ENCODE measurements around the gene KCNJ14. TPM values are rescaled to one million over a fixed set of nuclear protein-coding genes. Genes with fewer than 3 reads are reported as not detected.

The KCNJ14 gene
- total and polyA plus RNA-seq, 2 donors, result 0.33 to 0.42 TPM

- H3K4me1 ChIP-seq (ENCODE audit: insufficient read depth), result no peaks in the 10 kb centered on the region
- H3K27ac ChIP-seq (ENCODE audit: low read depth), result no peak overlapping the region
- DNase-seq (ENCODE audit: extremely low spot score), result no peak
- no peaks in the 10 kb centered on the region for H3K36me3 ChIP-seq (ENCODE audit: insufficient read depth)
- H3K4me3 ChIP-seq (ENCODE audit: low read depth, low read length), result no peak overlapping the region
- whole genome bisulfite sequencing, result 95% methylated on average over 20 of the region's 20 CpGs
Observed at GRCh38 chr19:48441360-48442050, 13.9 kb upstream of the KCNJ14 start.

GRCh38 chr19:48442116-48443035 lies 13.0 kb upstream of the KCNJ14 start:
- Histone ChIP-seq H3K4me3 (ENCODE audit: low read depth, low read length) (peak overlapping the region; percentile 37), H3K4me1 (ENCODE audit: insufficient read depth) (no peaks in the 10 kb centered on the region), H3K27ac (ENCODE audit: low read depth) (no peak overlapping the region), H3K36me3 (ENCODE audit: insufficient read depth) (no peaks in the 10 kb centered on the region)
- 39% methylated on average over 92 of the region's 94 CpGs for WGBS
- no peak for DNase-seq (ENCODE audit: extremely low spot score)

- Histone ChIP-seq H3K4me1 (ENCODE audit: insufficient read depth) (no peaks in the 10 kb centered on the region), H3K4me3 (ENCODE audit: low read depth, low read length) (peak overlapping the region; percentile 37), H3K27ac (ENCODE audit: low read depth) (no peak overlapping the region), H3K36me3 (ENCODE audit: insufficient read depth) (no peaks in the 10 kb centered on the region)
- no peak for DNase-seq (ENCODE audit: extremely low spot score)
- WGBS, result 14% methylated on average over 60 of the region's 60 CpGs
Observed at GRCh38 chr19:48443256-48443655, 12.1 kb upstream of the KCNJ14 start.

- no peaks in the 10 kb centered on the region for H3K36me3 ChIP-seq (ENCODE audit: insufficient read depth)
- peak overlapping the region; percentile 37 for H3K4me3 ChIP-seq (ENCODE audit: low read depth, low read length)
- no peaks in the 10 kb centered on the region for H3K4me1 ChIP-seq (ENCODE audit: insufficient read depth)
- H3K27ac ChIP-seq (ENCODE audit: low read depth), result no peak overlapping the region
- no peak for DNase-seq (ENCODE audit: extremely low spot score)
- WGBS, result 22% methylated on average over 45 of the region's 45 CpGs
Observed at GRCh38 chr19:48443731-48444128, 11.6 kb upstream of the KCNJ14 start.

- DNase-seq (ENCODE audit: extremely low spot score), result no peak
- H3K36me3 ChIP-seq (ENCODE audit: insufficient read depth), result no peaks in the 10 kb centered on the region
- H3K4me1 ChIP-seq (ENCODE audit: insufficient read depth), result no peaks in the 10 kb centered on the region
- H3K27ac ChIP-seq (ENCODE audit: low read depth), result no peak overlapping the region
- H3K4me3 ChIP-seq (ENCODE audit: low read depth, low read length), result no peak overlapping the region
- WGBS, result 20% methylated on average over 38 of the region's 38 CpGs
Observed at GRCh38 chr19:48444129-48444935, 11.0 kb upstream of the KCNJ14 start.

GRCh38 chr19:48444936-48445200 lies 10.5 kb upstream of the KCNJ14 start:
- no peaks in the 10 kb centered on the region for H3K4me1 ChIP-seq (ENCODE audit: insufficient read depth)
- WGBS, result 28% methylated on average over 3 of the region's 3 CpGs
- no peak for DNase-seq (ENCODE audit: extremely low spot score)
- no peak overlapping the region for H3K27ac ChIP-seq (ENCODE audit: low read depth)
- no peaks in the 10 kb centered on the region for H3K36me3 ChIP-seq (ENCODE audit: insufficient read depth)
- H3K4me3 ChIP-seq (ENCODE audit: low read depth, low read length), result peak overlapping the region; percentile 83

- WGBS, result 5% methylated on average over 6 of the region's 6 CpGs
- DNase-seq (ENCODE audit: extremely low spot score), result peak; percentile 83
Observed at GRCh38 chr19:48445256-48445605, 10.1 kb upstream of the KCNJ14 start.

GRCh38 chr19:48445606-48446481 lies 9.5 kb upstream of the KCNJ14 start, which contains the start of gene GRWD1:
Gene GRWD1, plus strand, starts transcription at chr19:48445983. Its CDS starts 23 bp downstream, at chr19:48446006.
- peak within 1 kb of the TSS; percentile 83 for H3K4me3 ChIP-seq (ENCODE audit: low read depth, low read length)
- DNase-seq (ENCODE audit: extremely low spot score), result peak; percentile 96
- no peaks in the 10 kb centered on the region for H3K4me1 ChIP-seq (ENCODE audit: insufficient read depth)
- H3K27ac ChIP-seq (ENCODE audit: low read depth), result peak within 1 kb of the TSS; percentile 74
- under 1% methylated on average over 61 of the region's 61 CpGs for WGBS
- no peaks in the 10 kb centered on the region for H3K36me3 ChIP-seq (ENCODE audit: insufficient read depth)

More at GRCh38 chr19:48445256-48445605, 10.1 kb upstream of the KCNJ14 start:
- no peak overlapping the region for H3K27ac ChIP-seq (ENCODE audit: low read depth)
- no peaks in the 10 kb centered on the region for H3K4me1 ChIP-seq (ENCODE audit: insufficient read depth)
- peak overlapping the region; percentile 83 for H3K4me3 ChIP-seq (ENCODE audit: low read depth, low read length)
- H3K36me3 ChIP-seq (ENCODE audit: insufficient read depth), result no peaks in the 10 kb centered on the region

- Histone ChIP-seq H3K4me1 (ENCODE audit: insufficient read depth) (no peaks in the 10 kb centered on the region), H3K27ac (ENCODE audit: low read depth) (no peak overlapping the region), H3K36me3 (ENCODE audit: insufficient read depth) (no peaks in the 10 kb centered on the region), H3K4me3 (ENCODE audit: low read depth, low read length) (peak overlapping the region; percentile 83)
- 85% methylated on average over 6 of the region's 7 CpGs for WGBS
- DNase-seq (ENCODE audit: extremely low spot score), result no peak
Observed at GRCh38 chr19:48446579-48446978, 8.8 kb upstream of the KCNJ14 start.

- WGBS, result 95% methylated on average over 4 of the region's 4 CpGs
- Histone ChIP-seq H3K4me3 (ENCODE audit: low read depth, low read length) (no peak overlapping the region), H3K27ac (ENCODE audit: low read depth) (no peak overlapping the region), H3K36me3 (ENCODE audit: insufficient read depth) (peaks cover 2% of the 10 kb centered on the region), H3K4me1 (ENCODE audit: insufficient read depth) (no peaks in the 10 kb centered on the region)
- DNase-seq (ENCODE audit: extremely low spot score), result no peak
Observed at GRCh38 chr19:48448563-48448962, 6.8 kb upstream of the KCNJ14 start.

GRCh38 chr19:48450441-48450840 lies 4.9 kb upstream of the KCNJ14 start:
- peaks cover 2% of the 10 kb centered on the region for H3K36me3 ChIP-seq (ENCODE audit: insufficient read depth)
- DNase-seq (ENCODE audit: extremely low spot score), result no peak
- 93% methylated on average over 23 of the region's 23 CpGs for WGBS
- no peak overlapping the region for H3K27ac ChIP-seq (ENCODE audit: low read depth)
- no peak overlapping the region for H3K4me3 ChIP-seq (ENCODE audit: low read depth, low read length)
- no peaks in the 10 kb centered on the region for H3K4me1 ChIP-seq (ENCODE audit: insufficient read depth)

- DNase-seq (ENCODE audit: extremely low spot score), result no peak
- H3K4me3 ChIP-seq (ENCODE audit: low read depth, low read length), result no peak overlapping the region
- H3K36me3 ChIP-seq (ENCODE audit: insufficient read depth), result peaks cover 2% of the 10 kb centered on the region
- WGBS, result 95% methylated on average over 15 of the region's 15 CpGs
- no peak overlapping the region for H3K27ac ChIP-seq (ENCODE audit: low read depth)
- H3K4me1 ChIP-seq (ENCODE audit: insufficient read depth), result no peaks in the 10 kb centered on the region
Observed at GRCh38 chr19:48450863-48451262, 4.5 kb upstream of the KCNJ14 start.

- WGBS, result 87% methylated on average over 12 of the region's 12 CpGs
- H3K36me3 ChIP-seq (ENCODE audit: insufficient read depth), result peaks cover 2% of the 10 kb centered on the region
- no peak for DNase-seq (ENCODE audit: extremely low spot score)
- H3K4me3 ChIP-seq (ENCODE audit: low read depth, low read length), result no peak overlapping the region
- no peaks in the 10 kb centered on the region for H3K4me1 ChIP-seq (ENCODE audit: insufficient read depth)
- H3K27ac ChIP-seq (ENCODE audit: low read depth), result no peak overlapping the region
Observed at GRCh38 chr19:48451624-48452023, 3.8 kb upstream of the KCNJ14 start.
